GM23338 (cell line): ENCODE measurements around the gene PFKM.

ENCODE experiments used
- CREB1 ChIP-seq: fragments of 250-450 bp; sonication (Bioruptor Pico); IDR thresholded peaks from 2 replicates; pipeline ENCODE4 v1.5.0; 2020; ENCODE audit warnings: low read depth, mild to moderate bottlenecking, moderate library complexity
- ETS1 ChIP-seq: IDR thresholded peaks from 2 replicates; pipeline ENCODE4 v1.6.1; 2016; ENCODE audit warnings: antibody characterized with exemption
- EZH2 ChIP-seq: fragments of 200-600 bp; sonication (generic); IDR thresholded peaks from one replicate; pipeline ENCODE4 v1.8.0; 2017; ENCODE audit warnings: antibody characterized with exemption, mild to moderate bottlenecking, low read depth; ENCODE audit not compliant: unreplicated experiment
- EZH2phosphoT487 ChIP-seq: fragments of 200-600 bp; sonication (generic); IDR thresholded peaks from one replicate; pipeline ENCODE4 v1.8.1; 2018; ENCODE audit warnings: antibody characterized with exemption; ENCODE audit not compliant: unreplicated experiment
- JUNB ChIP-seq: IDR thresholded peaks from one replicate; pipeline ENCODE4 v1.6.1; 2016; ENCODE audit warnings: antibody characterized with exemption; ENCODE audit not compliant: unreplicated experiment
- NANOG ChIP-seq: IDR thresholded peaks from 2 replicates; pipeline ENCODE4 v1.6.1; 2016; ENCODE audit warnings: antibody characterized with exemption, borderline replicate concordance
- POLR2AphosphoS5 ChIP-seq: IDR thresholded peaks from 2 replicates; pipeline ENCODE4 v1.6.1; 2016; ENCODE audit warnings: antibody characterized with exemption, low read depth
- ZNF331 ChIP-seq: fragments of 250-450 bp; sonication (Bioruptor Pico); IDR thresholded peaks from 2 replicates; pipeline ENCODE4 v1.5.0; 2020; ENCODE audit warnings: low read depth, mild to moderate bottlenecking, moderate library complexity
- TF ChIP-seq, protein P1 (sequence below), 2 experiments: fragments of 200-600 bp in 1 of 2; sonication (generic) in 1 of 2; conservative IDR thresholded peaks; 2 replicates each; pipeline versions ENCODE4 v1.5.1 to v1.6.1; 2016 to 2017; ENCODE audit warnings: antibody characterized with exemption in 2 of 2, low read depth in 2 of 2, mild to moderate bottlenecking in 2 of 2, moderate library complexity in 1 of 2
- TF ChIP-seq, protein P2 (sequence below): IDR thresholded peaks from one replicate; pipeline ENCODE4 v1.6.1; 2018; ENCODE audit warnings: antibody characterized with exemption; ENCODE audit not compliant: unreplicated experiment

GRCh38 chr12:48121522-48121921 is 2.4 kb downstream of the PFKM start:
- no peak for TF ChIP-seq POLR2AphosphoS5
- no peak for TF ChIP-seq EZH2
- TF ChIP-seq, protein P1, sequence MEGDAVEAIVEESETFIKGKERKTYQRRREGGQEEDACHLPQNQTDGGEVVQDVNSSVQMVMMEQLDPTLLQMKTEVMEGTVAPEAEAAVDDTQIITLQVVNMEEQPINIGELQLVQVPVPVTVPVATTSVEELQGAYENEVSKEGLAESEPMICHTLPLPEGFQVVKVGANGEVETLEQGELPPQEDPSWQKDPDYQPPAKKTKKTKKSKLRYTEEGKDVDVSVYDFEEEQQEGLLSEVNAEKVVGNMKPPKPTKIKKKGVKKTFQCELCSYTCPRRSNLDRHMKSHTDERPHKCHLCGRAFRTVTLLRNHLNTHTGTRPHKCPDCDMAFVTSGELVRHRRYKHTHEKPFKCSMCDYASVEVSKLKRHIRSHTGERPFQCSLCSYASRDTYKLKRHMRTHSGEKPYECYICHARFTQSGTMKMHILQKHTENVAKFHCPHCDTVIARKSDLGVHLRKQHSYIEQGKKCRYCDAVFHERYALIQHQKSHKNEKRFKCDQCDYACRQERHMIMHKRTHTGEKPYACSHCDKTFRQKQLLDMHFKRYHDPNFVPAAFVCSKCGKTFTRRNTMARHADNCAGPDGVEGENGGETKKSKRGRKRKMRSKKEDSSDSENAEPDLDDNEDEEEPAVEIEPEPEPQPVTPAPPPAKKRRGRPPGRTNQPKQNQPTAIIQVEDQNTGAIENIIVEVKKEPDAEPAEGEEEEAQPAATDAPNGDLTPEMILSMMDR (conservative IDR thresholded peaks at IDR 0.05; ENCODE audit: low read depth in 2 of 2): no peak
- TF ChIP-seq CREB1 (CRISPR knock-in tag): no peak
- no peak for TF ChIP-seq EZH2phosphoT487
- TF ChIP-seq, protein P2, sequence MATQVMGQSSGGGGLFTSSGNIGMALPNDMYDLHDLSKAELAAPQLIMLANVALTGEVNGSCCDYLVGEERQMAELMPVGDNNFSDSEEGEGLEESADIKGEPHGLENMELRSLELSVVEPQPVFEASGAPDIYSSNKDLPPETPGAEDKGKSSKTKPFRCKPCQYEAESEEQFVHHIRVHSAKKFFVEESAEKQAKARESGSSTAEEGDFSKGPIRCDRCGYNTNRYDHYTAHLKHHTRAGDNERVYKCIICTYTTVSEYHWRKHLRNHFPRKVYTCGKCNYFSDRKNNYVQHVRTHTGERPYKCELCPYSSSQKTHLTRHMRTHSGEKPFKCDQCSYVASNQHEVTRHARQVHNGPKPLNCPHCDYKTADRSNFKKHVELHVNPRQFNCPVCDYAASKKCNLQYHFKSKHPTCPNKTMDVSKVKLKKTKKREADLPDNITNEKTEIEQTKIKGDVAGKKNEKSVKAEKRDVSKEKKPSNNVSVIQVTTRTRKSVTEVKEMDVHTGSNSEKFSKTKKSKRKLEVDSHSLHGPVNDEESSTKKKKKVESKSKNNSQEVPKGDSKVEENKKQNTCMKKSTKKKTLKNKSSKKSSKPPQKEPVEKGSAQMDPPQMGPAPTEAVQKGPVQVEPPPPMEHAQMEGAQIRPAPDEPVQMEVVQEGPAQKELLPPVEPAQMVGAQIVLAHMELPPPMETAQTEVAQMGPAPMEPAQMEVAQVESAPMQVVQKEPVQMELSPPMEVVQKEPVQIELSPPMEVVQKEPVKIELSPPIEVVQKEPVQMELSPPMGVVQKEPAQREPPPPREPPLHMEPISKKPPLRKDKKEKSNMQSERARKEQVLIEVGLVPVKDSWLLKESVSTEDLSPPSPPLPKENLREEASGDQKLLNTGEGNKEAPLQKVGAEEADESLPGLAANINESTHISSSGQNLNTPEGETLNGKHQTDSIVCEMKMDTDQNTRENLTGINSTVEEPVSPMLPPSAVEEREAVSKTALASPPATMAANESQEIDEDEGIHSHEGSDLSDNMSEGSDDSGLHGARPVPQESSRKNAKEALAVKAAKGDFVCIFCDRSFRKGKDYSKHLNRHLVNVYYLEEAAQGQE: no peak
- no peak for TF ChIP-seq ZNF331 (CRISPR knock-in tag)
- no peak for TF ChIP-seq JUNB
- TF ChIP-seq NANOG: no peak
- no peak for TF ChIP-seq ETS1
